ENCODE results near the gene NOTCH3. TPM values are rescaled to one million over a fixed set of nuclear protein-coding genes. Genes with fewer than 3 reads are reported as not detected.

NOTCH3 gene
- total RNA-seq, 1 donor: 51.8 TPM

DNA sequence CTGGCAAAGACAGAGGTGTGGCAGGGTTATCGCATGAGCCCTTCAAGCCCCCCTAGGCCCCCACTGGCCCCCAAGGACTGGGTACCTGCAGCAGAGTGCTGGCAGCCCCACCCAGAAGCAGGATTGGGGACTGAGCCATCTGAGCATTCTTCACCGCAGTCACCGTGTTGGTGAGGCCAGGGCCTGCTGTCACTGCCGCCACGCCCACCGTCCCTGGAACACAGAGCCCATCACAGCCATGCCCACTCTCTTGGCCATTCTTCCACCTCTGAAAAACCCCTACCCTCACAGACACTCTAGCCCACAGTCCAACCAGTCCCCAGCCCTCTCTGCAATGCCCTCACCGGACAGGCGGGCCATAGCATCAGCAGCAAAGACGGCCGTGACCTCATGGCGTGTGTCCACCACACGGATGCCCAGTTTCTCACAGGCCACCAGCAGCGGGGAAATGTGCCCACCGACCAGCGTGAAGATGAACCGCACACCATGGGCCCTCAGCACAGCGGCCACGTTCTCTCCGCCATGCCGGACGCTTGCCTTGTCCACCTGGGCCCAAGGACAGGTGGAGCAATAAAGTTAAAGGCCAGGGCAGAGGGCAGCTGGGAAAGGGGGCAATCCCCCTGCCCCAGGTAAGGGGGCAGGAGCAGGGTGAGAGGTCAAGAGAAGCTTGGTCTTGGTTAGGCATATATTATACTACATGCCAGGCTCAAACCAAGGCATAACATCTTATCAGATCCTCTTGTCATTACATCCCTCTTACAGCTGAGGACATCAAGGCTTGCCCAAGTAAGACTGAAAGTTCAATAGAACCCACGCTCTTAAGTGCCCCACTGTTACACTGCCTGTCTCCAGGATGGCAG is 77.5 kb downstream of the NOTCH3 start:
- peaks cover 19% of the 10 kb centered on the region for H3K4me1 ChIP-seq (ENCODE audit: insufficient read depth, low read length)

GRCh38 chr19:15122331-15123030 is 78.3 kb downstream of the NOTCH3 start:
- peaks cover 16% of the 10 kb centered on the region for H3K4me1 ChIP-seq (ENCODE audit: insufficient read depth, low read length)
- H3K79me2 ChIP-seq (ENCODE audit: insufficient read depth, low read length): peaks cover 27% of the 10 kb centered on the region
- TF ChIP-seq, protein P1, sequence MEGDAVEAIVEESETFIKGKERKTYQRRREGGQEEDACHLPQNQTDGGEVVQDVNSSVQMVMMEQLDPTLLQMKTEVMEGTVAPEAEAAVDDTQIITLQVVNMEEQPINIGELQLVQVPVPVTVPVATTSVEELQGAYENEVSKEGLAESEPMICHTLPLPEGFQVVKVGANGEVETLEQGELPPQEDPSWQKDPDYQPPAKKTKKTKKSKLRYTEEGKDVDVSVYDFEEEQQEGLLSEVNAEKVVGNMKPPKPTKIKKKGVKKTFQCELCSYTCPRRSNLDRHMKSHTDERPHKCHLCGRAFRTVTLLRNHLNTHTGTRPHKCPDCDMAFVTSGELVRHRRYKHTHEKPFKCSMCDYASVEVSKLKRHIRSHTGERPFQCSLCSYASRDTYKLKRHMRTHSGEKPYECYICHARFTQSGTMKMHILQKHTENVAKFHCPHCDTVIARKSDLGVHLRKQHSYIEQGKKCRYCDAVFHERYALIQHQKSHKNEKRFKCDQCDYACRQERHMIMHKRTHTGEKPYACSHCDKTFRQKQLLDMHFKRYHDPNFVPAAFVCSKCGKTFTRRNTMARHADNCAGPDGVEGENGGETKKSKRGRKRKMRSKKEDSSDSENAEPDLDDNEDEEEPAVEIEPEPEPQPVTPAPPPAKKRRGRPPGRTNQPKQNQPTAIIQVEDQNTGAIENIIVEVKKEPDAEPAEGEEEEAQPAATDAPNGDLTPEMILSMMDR (IDR thresholded peaks at IDR 0.05; ENCODE audit: extremely low read depth, low read depth, low read length): no peak
- peaks cover 4% of the 10 kb centered on the region for H4K20me1 ChIP-seq (ENCODE audit: insufficient read depth, low read length)
- DNase-seq (ENCODE audit: insufficient read length, low spot score, missing footprints): no peak
- no peak overlapping the region for H3K27ac ChIP-seq (ENCODE audit: low read depth, low read length)
- H3K9me3 ChIP-seq (ENCODE audit: low read depth, low read length): no peaks in the 10 kb centered on the region
- no peak overlapping the region for H2AFZ ChIP-seq (ENCODE audit: low read length)
- no peaks in the 10 kb centered on the region for H3K27me3 ChIP-seq (ENCODE audit: insufficient read depth, low read length)
- H3K4me3 ChIP-seq (ENCODE audit: insufficient read depth, low read length): no peak overlapping the region
- no peak overlapping the region for H3K4me2 ChIP-seq (ENCODE audit: insufficient read depth, low read length)
- peaks cover 34% of the 10 kb centered on the region for H3K36me3 ChIP-seq (ENCODE audit: insufficient read depth, low read length)

More for the DNA sequence above, 77.5 kb downstream of the NOTCH3 start:
- H3K79me2 ChIP-seq (ENCODE audit: insufficient read depth, low read length): peaks cover 27% of the 10 kb centered on the region
- peak; percentile 8 for DNase-seq (ENCODE audit: insufficient read length, low spot score, missing footprints)
- H3K27me3 ChIP-seq (ENCODE audit: insufficient read depth, low read length): no peaks in the 10 kb centered on the region
- TF ChIP-seq, protein P1 (IDR thresholded peaks at IDR 0.05; ENCODE audit: extremely low read depth, low read depth, low read length): no peak
- no peak overlapping the region for H2AFZ ChIP-seq (ENCODE audit: low read length)
- H3K36me3 ChIP-seq (ENCODE audit: insufficient read depth, low read length): peaks cover 27% of the 10 kb centered on the region
- H3K4me3 ChIP-seq (ENCODE audit: insufficient read depth, low read length): no peak overlapping the region
- H3K9me3 ChIP-seq (ENCODE audit: low read depth, low read length): no peaks in the 10 kb centered on the region
- no peak overlapping the region for H3K27ac ChIP-seq (ENCODE audit: low read depth, low read length)
- H3K4me2 ChIP-seq (ENCODE audit: insufficient read depth, low read length): no peak overlapping the region
- H4K20me1 ChIP-seq (ENCODE audit: insufficient read depth, low read length): peaks cover 4% of the 10 kb centered on the region

DNA sequence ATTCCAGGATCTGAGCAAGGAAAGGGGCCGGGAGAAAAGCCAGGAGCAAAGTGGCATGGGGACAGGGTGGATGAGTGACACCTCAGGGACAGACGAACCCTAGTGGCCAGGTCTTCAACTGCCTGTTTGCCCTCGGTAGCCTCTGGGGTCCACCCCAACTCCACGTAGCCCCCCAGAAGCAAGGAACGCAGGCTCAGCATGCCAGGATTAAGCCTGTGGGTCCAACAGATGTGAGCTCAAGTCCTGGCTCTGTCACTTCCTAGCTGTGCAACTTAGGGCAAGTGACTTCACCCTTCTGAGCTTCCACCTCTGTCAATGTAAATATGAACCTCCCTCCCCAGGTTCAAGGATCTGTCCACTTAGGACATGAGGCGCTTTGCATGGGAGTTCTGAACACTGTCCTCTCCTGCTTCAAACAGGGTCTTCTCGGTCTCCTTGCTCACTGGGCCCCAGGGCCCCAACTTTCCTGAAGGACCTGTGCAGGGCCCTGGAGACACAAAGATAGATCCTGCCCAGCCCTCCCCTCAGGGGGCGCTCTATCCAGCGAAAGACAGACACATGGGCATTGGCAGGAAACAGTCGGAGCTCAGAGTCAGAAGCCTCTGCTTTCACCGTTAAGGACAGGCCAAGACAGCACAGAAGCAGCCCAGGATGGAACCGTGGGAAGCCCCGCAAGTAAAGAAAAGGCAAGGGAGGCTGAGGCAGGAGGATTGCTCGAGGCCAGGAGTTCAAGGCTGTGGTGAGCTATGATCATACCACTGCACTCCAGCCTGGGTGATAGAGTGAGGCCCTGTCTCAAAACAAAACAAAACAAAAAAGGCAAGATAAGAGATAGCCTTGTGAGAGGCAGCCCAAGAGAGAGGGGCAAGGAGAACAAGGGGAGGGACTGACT is 80.4 kb downstream of the NOTCH3 start:
- no peak overlapping the region for H3K4me2 ChIP-seq (ENCODE audit: insufficient read depth, low read length)
- H3K36me3 ChIP-seq (ENCODE audit: insufficient read depth, low read length): peaks cover 52% of the 10 kb centered on the region
- H3K27ac ChIP-seq (ENCODE audit: low read depth, low read length): no peak overlapping the region

More for the DNA sequence above, 80.4 kb downstream of the NOTCH3 start:
- Histone ChIP-seq H4K20me1 (ENCODE audit: insufficient read depth, low read length) (peaks cover 8% of the 10 kb centered on the region), H3K9me3 (ENCODE audit: low read depth, low read length) (no peaks in the 10 kb centered on the region), H3K79me2 (ENCODE audit: insufficient read depth, low read length) (peaks cover 26% of the 10 kb centered on the region), H2AFZ (ENCODE audit: low read length) (no peak overlapping the region), H3K4me3 (ENCODE audit: insufficient read depth, low read length) (no peak overlapping the region), H3K4me1 (ENCODE audit: insufficient read depth, low read length) (peaks cover 11% of the 10 kb centered on the region), H3K27me3 (ENCODE audit: insufficient read depth, low read length) (no peaks in the 10 kb centered on the region)
- DNase-seq (ENCODE audit: insufficient read length, low spot score, missing footprints): peak; percentile 72
- TF ChIP-seq, protein P1 (IDR thresholded peaks at IDR 0.05; ENCODE audit: extremely low read depth, low read depth, low read length): no peak

Data from osteoblast (primary cell).